C4-2B (cell line): Measurements from ENCODE around the gene GBA2.

ENCODE experiments used
- ZFX ChIP-seq: fragments of 450-650 bp; IDR thresholded peaks from 2 replicates; pipeline ENCODE4 v1.6.1; 2017
- TF ChIP-seq, protein P1 (sequence below): fragments of 450-650 bp; conservative IDR thresholded peaks from 2 replicates; pipeline ENCODE4 v1.5.1; 2017; ENCODE audit warnings: mild to moderate bottlenecking

DNA sequence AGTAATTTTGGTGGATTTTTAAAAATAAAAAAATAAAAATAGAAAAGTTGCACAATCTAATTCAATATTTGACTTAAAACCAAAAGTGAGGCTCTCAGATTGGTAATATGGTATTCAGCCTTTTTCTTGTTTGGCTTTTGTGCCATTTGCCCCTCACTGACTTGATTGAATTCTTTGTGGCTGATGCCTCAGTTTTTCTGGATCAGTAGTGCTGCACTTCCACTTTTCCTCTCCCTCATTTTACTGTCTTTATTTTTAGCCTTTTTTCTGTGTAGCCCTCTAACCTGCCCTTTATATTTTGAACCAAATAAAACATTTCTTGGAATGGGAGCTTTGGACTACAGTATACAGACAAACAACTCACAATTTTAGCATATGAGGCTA lies 8.9 kb upstream of the GBA2 start:
- TF ChIP-seq, protein P1, sequence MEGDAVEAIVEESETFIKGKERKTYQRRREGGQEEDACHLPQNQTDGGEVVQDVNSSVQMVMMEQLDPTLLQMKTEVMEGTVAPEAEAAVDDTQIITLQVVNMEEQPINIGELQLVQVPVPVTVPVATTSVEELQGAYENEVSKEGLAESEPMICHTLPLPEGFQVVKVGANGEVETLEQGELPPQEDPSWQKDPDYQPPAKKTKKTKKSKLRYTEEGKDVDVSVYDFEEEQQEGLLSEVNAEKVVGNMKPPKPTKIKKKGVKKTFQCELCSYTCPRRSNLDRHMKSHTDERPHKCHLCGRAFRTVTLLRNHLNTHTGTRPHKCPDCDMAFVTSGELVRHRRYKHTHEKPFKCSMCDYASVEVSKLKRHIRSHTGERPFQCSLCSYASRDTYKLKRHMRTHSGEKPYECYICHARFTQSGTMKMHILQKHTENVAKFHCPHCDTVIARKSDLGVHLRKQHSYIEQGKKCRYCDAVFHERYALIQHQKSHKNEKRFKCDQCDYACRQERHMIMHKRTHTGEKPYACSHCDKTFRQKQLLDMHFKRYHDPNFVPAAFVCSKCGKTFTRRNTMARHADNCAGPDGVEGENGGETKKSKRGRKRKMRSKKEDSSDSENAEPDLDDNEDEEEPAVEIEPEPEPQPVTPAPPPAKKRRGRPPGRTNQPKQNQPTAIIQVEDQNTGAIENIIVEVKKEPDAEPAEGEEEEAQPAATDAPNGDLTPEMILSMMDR: no peak
- TF ChIP-seq ZFX: no peak
